GM19455 (cell line): ENCODE data around the gene NT5C1B.
A peak's percentile ranks its signal among the peaks of the same experiment; 100 is the strongest.

Experiments used
- ATAC-seq: cut with Tn5 transposase; IDR thresholded peaks from one replicate; pipeline ENCODE4 v1.9.1; 2021; ENCODE audit not compliant: unreplicated experiment

NT5C1B gene

GRCh38 chr2:18552351-18553077 lies 36.9 kb downstream of the NT5C1B start:
- ATAC-seq, result no peak

GRCh38 chr2:18551623-18552022 lies 37.7 kb downstream of the NT5C1B start:
- ATAC-seq, result no peak

GRCh38 chr2:18551169-18551568 lies 38.2 kb downstream of the NT5C1B start:
- ATAC-seq, result no peak

GRCh38 chr2:18550433-18550832 lies 38.9 kb downstream of the NT5C1B start:
- ATAC-seq, result no peak

GRCh38 chr2:18549083-18549482 lies 40.3 kb downstream of the NT5C1B start:
- ATAC-seq, result no peak

GRCh38 chr2:18548621-18549020 lies 40.7 kb downstream of the NT5C1B start:
- no peak for ATAC-seq

GRCh38 chr2:18546567-18546966 lies 42.8 kb downstream of the NT5C1B start:
- ATAC-seq, result no peak

GRCh38 chr2:18545384-18545783 lies 44.0 kb downstream of the NT5C1B start:
- ATAC-seq, result no peak

- ATAC-seq, result no peak
Measured at GRCh38 chr2:18544171-18544570, 45.2 kb downstream of the NT5C1B start.

- no peak for ATAC-seq
Measured at GRCh38 chr2:18540872-18541271, 48.5 kb downstream of the NT5C1B start.

- ATAC-seq, result no peak
Measured at GRCh38 chr2:18536697-18537096, 52.7 kb downstream of the NT5C1B start.

GRCh38 chr2:18536100-18536499 lies 53.3 kb downstream of the NT5C1B start:
- no peak for ATAC-seq

GRCh38 chr2:18531194-18531593 lies 58.2 kb downstream of the NT5C1B start:
- ATAC-seq, result no peak

GRCh38 chr2:18527822-18528221 lies 61.5 kb downstream of the NT5C1B start:
- ATAC-seq, result no peak

- no peak for ATAC-seq
Measured at GRCh38 chr2:18527326-18527725, 62.0 kb downstream of the NT5C1B start.

GRCh38 chr2:18526429-18526828 lies 62.9 kb downstream of the NT5C1B start:
- no peak for ATAC-seq

GRCh38 chr2:18525852-18526251 lies 63.5 kb downstream of the NT5C1B start:
- no peak for ATAC-seq

GRCh38 chr2:18525236-18525635 lies 64.1 kb downstream of the NT5C1B start:
- ATAC-seq, result no peak

GRCh38 chr2:18522484-18523146 lies 66.8 kb downstream of the NT5C1B start:
- ATAC-seq, result no peak

GRCh38 chr2:18520451-18521425 lies 68.6 kb downstream of the NT5C1B start:
- ATAC-seq, result peak; percentile 92

GRCh38 chr2:18519914-18520450 lies 69.4 kb downstream of the NT5C1B start:
- ATAC-seq, result no peak
